Activated CD4-positive, alpha-beta T cell treated with anti-CD3 and anti-CD28 coated beads for 48 hours (primary cell): ENCODE results near the gene DAPK1.
"Not testable (repeated sequence)": the region's sequence is repeated elsewhere in the genome, so short reads cannot be mapped to it uniquely, and the experiment has no call there.

ENCODE experiments used
- DNase-seq: peaks from one replicate; pipeline ENCODE4 v3.0.0-alpha.2; 2020

DAPK1 gene

GRCh38 chr9:87546704-87547103, 49.0 kb downstream of the DAPK1 start:
- no peak for DNase-seq

GRCh38 chr9:87547671-87548081, 50.0 kb downstream of the DAPK1 start:
- DNase-seq: no peak

GRCh38 chr9:87548159-87548558, 50.5 kb downstream of the DAPK1 start:
- DNase-seq: no peak

- not testable (repeated sequence) for DNase-seq
Measured at GRCh38 chr9:87549088-87549487, 51.4 kb downstream of the DAPK1 start.

GRCh38 chr9:87549791-87550190, 52.1 kb downstream of the DAPK1 start:
- no peak for DNase-seq

GRCh38 chr9:87550253-87550954, 52.7 kb downstream of the DAPK1 start:
- no peak for DNase-seq

- peak; percentile 13 for DNase-seq
Measured at GRCh38 chr9:87551772-87552217, 54.1 kb downstream of the DAPK1 start.

- DNase-seq: no peak
Measured at GRCh38 chr9:87554171-87554910, 56.7 kb downstream of the DAPK1 start.

- DNase-seq: no peak
Measured at GRCh38 chr9:87554976-87555375, 57.3 kb downstream of the DAPK1 start.

GRCh38 chr9:87556039-87556438, 58.4 kb downstream of the DAPK1 start:
- no peak for DNase-seq

- DNase-seq: no peak
Measured at GRCh38 chr9:87556821-87557220, 59.2 kb downstream of the DAPK1 start.

GRCh38 chr9:87557996-87558395, 60.3 kb downstream of the DAPK1 start:
- no peak for DNase-seq

- no peak for DNase-seq
Measured at GRCh38 chr9:87558606-87559190, 61.0 kb downstream of the DAPK1 start.

- no peak for DNase-seq
Measured at GRCh38 chr9:87562062-87562461, 64.4 kb downstream of the DAPK1 start.

GRCh38 chr9:87562530-87563170, 65.0 kb downstream of the DAPK1 start:
- DNase-seq: no peak

GRCh38 chr9:87564111-87564510, 66.4 kb downstream of the DAPK1 start:
- no peak for DNase-seq

GRCh38 chr9:87564791-87565241, 67.1 kb downstream of the DAPK1 start:
- no peak for DNase-seq

GRCh38 chr9:87567001-87567400, 69.3 kb downstream of the DAPK1 start:
- DNase-seq: no peak

- DNase-seq: no peak
Measured at GRCh38 chr9:87567571-87567970, 69.9 kb downstream of the DAPK1 start.

GRCh38 chr9:87567983-87568382, 70.3 kb downstream of the DAPK1 start:
- DNase-seq: no peak

GRCh38 chr9:87568401-87568800, 70.7 kb downstream of the DAPK1 start:
- no peak for DNase-seq

- DNase-seq: no peak
Measured at GRCh38 chr9:87569008-87569509, 71.4 kb downstream of the DAPK1 start.

GRCh38 chr9:87569518-87569917, 71.9 kb downstream of the DAPK1 start:
- DNase-seq: no peak
